Measurements from ENCODE around the gene CCNY. TPM values are rescaled to one million over a fixed set of nuclear protein-coding genes. Genes with fewer than 3 reads are reported as not detected.
A peak's percentile ranks its signal among the peaks of the same experiment; 100 is the strongest.

The CCNY gene
- total RNA-seq, 1 donor from 2014 or later = 85.9 TPM

DNA sequence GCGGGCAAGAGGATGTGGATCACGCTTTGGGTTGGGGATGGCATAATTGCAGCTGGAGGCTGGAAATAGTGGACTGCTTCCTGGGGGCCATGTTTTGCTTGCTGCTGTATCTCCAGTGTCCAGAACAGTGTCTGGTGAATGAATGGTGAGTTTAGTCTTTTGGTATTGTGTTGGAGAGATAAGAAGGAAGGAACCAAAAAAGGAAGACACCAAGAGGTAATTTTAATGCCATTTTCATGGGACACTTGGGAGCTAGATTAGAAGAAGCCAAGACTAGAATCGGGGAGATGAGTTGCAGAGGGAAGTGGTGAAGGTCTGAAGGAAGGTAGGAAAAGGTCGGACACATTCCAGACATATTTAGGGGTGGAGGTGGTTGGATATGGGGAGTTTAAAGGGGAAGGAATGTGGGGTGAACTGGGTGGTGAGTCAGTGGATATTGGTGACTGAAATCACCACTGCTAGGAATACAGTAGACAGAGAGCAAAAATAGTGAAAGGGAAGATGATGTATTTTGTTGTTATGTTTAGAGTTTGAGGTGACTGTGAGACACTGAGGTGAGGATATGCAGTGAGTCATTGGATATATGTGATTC, 76.7 kb downstream of the CCNY start:
- peak; percentile 98 for FAIRE-seq
- H3K27ac ChIP-seq (ENCODE audit: low read depth, low read length) = peak overlapping the region; percentile 91
- no peaks in the 10 kb centered on the region for H3K9me3 Mint-ChIP-seq (ENCODE audit: unreplicated experiment)
- no peak overlapping the region for H3K4me3 Mint-ChIP-seq (ENCODE audit: unreplicated experiment)
- H3K4me1 ChIP-seq (ENCODE audit: insufficient read depth, low read length) = peaks cover 61% of the 10 kb centered on the region
- H4K20me1 ChIP-seq (ENCODE audit: insufficient read depth, low read length) = peaks cover 35% of the 10 kb centered on the region
- no peaks in the 10 kb centered on the region for H3K27me3 Mint-ChIP-seq (ENCODE audit: low read depth, unreplicated experiment)
- no peak overlapping the region for H3K27ac Mint-ChIP-seq (ENCODE audit: unreplicated experiment)
- TF ChIP-seq EZH2 (IDR thresholded peaks at IDR 0.05; ENCODE audit: insufficient read depth, low read length) = no peak
- TF ChIP-seq, protein P1, sequence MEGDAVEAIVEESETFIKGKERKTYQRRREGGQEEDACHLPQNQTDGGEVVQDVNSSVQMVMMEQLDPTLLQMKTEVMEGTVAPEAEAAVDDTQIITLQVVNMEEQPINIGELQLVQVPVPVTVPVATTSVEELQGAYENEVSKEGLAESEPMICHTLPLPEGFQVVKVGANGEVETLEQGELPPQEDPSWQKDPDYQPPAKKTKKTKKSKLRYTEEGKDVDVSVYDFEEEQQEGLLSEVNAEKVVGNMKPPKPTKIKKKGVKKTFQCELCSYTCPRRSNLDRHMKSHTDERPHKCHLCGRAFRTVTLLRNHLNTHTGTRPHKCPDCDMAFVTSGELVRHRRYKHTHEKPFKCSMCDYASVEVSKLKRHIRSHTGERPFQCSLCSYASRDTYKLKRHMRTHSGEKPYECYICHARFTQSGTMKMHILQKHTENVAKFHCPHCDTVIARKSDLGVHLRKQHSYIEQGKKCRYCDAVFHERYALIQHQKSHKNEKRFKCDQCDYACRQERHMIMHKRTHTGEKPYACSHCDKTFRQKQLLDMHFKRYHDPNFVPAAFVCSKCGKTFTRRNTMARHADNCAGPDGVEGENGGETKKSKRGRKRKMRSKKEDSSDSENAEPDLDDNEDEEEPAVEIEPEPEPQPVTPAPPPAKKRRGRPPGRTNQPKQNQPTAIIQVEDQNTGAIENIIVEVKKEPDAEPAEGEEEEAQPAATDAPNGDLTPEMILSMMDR (IDR thresholded peaks at IDR 0.05; ENCODE audit: insufficient read depth, low read depth, low read length) = no peak
- H3K9me3 ChIP-seq (ENCODE audit: insufficient read depth, low read depth, low read length) = no peaks in the 10 kb centered on the region
- H3K9ac ChIP-seq (ENCODE audit: low read length) = peak overlapping the region; percentile 67
- H3K4me2 ChIP-seq (ENCODE audit: low read length) = peak overlapping the region; percentile 79
- peak; percentile 85 for DNase-seq (ENCODE audit: low read depth)
- no peaks in the 10 kb centered on the region for H3K36me3 ChIP-seq (ENCODE audit: insufficient read depth, low read length)
- peak overlapping the region; percentile 5 for H3K4me3 ChIP-seq (ENCODE audit: insufficient read depth, low read depth, low read length)
- peaks cover 3% of the 10 kb centered on the region for H3K36me3 Mint-ChIP-seq (ENCODE audit: low read depth, unreplicated experiment)
- H3K4me1 Mint-ChIP-seq (ENCODE audit: low read depth, unreplicated experiment) = peaks cover 64% of the 10 kb centered on the region
- no peak overlapping the region for H2AFZ ChIP-seq (ENCODE audit: low read depth, low read length)
- peaks cover 85% of the 10 kb centered on the region for H3K79me2 ChIP-seq (ENCODE audit: insufficient read depth, low read length)
- H3K27me3 ChIP-seq (ENCODE audit: insufficient read depth, low read length) = no peaks in the 10 kb centered on the region

DNA sequence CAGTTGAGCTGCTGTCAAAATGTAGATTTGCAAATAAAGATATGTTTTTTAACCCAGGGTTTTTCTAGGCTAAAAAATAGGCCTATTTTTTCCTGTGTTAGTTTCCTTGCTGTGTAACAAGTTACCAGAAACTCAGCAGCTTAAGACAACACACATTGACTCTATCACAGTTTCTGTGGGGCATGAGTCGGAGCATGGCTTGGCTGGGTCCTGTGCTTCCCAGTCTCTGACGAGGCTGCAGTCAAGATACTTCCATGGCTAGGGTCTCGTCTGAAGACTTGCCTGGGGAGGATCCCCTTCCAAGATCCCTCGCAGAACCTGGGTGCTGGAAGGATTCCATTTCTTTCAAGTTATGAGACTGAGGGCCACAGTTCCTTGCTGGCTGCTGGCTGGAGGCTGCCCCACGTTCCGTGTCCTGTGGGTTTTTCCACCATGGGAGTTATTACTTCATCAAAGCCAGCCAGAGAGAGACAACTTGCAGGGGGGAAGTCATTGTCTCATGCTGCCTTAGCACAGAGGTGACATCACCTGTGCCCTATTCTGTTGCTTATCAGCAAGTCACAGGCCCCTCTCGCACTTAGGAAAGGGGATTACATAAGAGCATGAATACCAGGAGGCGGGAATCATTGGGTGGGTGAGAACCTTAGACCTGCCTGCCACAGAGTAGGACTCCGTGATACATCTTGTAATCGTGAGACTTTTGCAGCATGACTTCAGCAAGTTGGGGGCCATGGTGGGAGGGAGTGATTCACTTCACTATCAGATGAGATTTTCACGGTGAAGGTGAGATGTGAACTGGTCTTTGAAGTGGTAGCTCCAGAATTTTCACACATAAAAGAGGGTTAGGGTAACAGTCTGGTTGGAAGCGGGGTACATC, 77.9 kb downstream of the CCNY start:
- Histone ChIP-seq H3K9ac (ENCODE audit: low read length) (peak overlapping the region; percentile 67), H3K27ac (ENCODE audit: low read depth, low read length) (peak overlapping the region; percentile 91), H3K4me2 (ENCODE audit: low read length) (peak overlapping the region; percentile 79), H3K4me1 (ENCODE audit: insufficient read depth, low read length) (peaks cover 61% of the 10 kb centered on the region), H3K4me3 (ENCODE audit: insufficient read depth, low read depth, low read length) (no peak overlapping the region), H3K27me3 (ENCODE audit: insufficient read depth, low read length) (no peaks in the 10 kb centered on the region), H4K20me1 (ENCODE audit: insufficient read depth, low read length) (peaks cover 27% of the 10 kb centered on the region), H3K9me3 (ENCODE audit: insufficient read depth, low read depth, low read length) (no peaks in the 10 kb centered on the region), H3K36me3 (ENCODE audit: insufficient read depth, low read length) (no peaks in the 10 kb centered on the region), H2AFZ (ENCODE audit: low read depth, low read length) (no peak overlapping the region), H3K79me2 (ENCODE audit: insufficient read depth, low read length) (peaks cover 89% of the 10 kb centered on the region)
- TF ChIP-seq EZH2 (IDR thresholded peaks at IDR 0.05; ENCODE audit: insufficient read depth, low read length) = no peak
- TF ChIP-seq, protein P1 (IDR thresholded peaks at IDR 0.05; ENCODE audit: insufficient read depth, low read depth, low read length) = no peak
- Mint-ChIP-seq H3K4me3 (ENCODE audit: unreplicated experiment) (no peak overlapping the region), H3K27ac (ENCODE audit: unreplicated experiment) (peak overlapping the region; percentile 54), H3K4me1 (ENCODE audit: low read depth, unreplicated experiment) (peaks cover 60% of the 10 kb centered on the region), H3K9me3 (ENCODE audit: unreplicated experiment) (no peaks in the 10 kb centered on the region), H3K27me3 (ENCODE audit: low read depth, unreplicated experiment) (no peaks in the 10 kb centered on the region), H3K36me3 (ENCODE audit: low read depth, unreplicated experiment) (peaks cover 3% of the 10 kb centered on the region)
- peak; percentile 63 for DNase-seq (ENCODE audit: low read depth)
- FAIRE-seq = no peak

Data from astrocyte (in vitro differentiated cells and primary cell).